Skeletal muscle tissue (tissue), 4 donors: Measurements from ENCODE around the gene CTNNA2. TPM values are rescaled to one million over a fixed set of nuclear protein-coding genes. Genes with fewer than 3 reads are reported as not detected.

ENCODE experiments used
- H3K27ac ChIP-seq: one replicate; pipeline ENCODE4 v1.7.0; 2013; ENCODE audit warnings: mild to moderate bottlenecking, low read depth, low read length, inconsistent platforms
- H3K27me3 ChIP-seq, 3 donors: one replicate each; pipeline ENCODE4 v1.7.0; 2013; ENCODE audit warnings: low read length in 3 of 3; ENCODE audit not compliant: control insufficient read depth in 3 of 3, insufficient read depth in 3 of 3
- H3K36me3 ChIP-seq, 3 donors: one replicate each; pipeline ENCODE4 v1.7.0; 2013; ENCODE audit warnings: low read length in 3 of 3; ENCODE audit not compliant: control insufficient read depth in 3 of 3, insufficient read depth in 3 of 3
- H3K4me1 ChIP-seq, 3 donors: one replicate each; pipeline ENCODE4 v1.7.0; 2013; ENCODE audit warnings: low read length in 3 of 3, mild to moderate bottlenecking in 3 of 3; ENCODE audit not compliant: control insufficient read depth in 3 of 3, insufficient read depth in 3 of 3
- H3K4me3 ChIP-seq, 3 donors: one replicate each; pipeline ENCODE4 v1.7.0; 2013; ENCODE audit warnings: low read length in 3 of 3
- H3K9ac ChIP-seq, 3 donors: one replicate each; pipeline ENCODE4 v1.7.0; 2013; ENCODE audit warnings: low read length in 3 of 3, mild to moderate bottlenecking in 3 of 3, moderate library complexity in 2 of 3, low read depth in 1 of 3
- H3K9me3 ChIP-seq, 3 donors: one replicate each; pipeline ENCODE4 v1.7.0; 2013; ENCODE audit warnings: low read length in 3 of 3; ENCODE audit not compliant: control insufficient read depth in 3 of 3
- total RNA-seq: library from RNA; depleted of rRNA; stranded (reverse); fragments of >200 nt; gene quantifications from one replicate; pipeline ENCODE4 v1.2.3, GENCODE V29; 2014
- donor health status: Osteomylitis.

Gene CTNNA2
- total RNA-seq, 1 donor from 2014 or later, result 1.0 TPM

DNA sequence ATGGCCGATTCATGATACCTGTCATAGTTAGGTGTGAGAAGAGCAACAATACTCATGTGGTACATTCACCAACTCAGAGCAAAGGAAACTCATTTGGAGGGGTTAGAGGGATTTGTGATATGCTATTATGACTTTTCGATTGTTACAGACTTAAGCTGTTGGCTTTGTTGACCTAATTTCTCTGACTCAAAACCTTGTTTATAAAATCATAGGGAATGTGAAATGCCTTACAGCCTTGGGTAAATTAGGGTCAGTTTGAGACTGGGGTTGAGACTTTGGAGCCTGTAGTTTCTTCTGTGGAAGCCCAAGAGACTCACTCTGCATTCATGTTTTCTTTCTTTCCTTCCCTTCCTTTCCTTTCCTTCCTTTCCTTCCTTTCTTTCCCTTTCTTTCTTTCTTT lies 529.8 kb downstream of the CTNNA2 start:
- Histone ChIP-seq H3K4me3 (no peak overlapping the region), H3K9ac (no peak overlapping the region), H3K36me3 (no peaks in the 10 kb centered on the region), H3K27ac (no peak overlapping the region), H3K4me1 (no peaks in the 10 kb centered on the region), H3K9me3 (no peaks in the 10 kb centered on the region), H3K27me3 (no peaks in the 10 kb centered on the region)

GRCh38 chr2:80048296-80048695 lies 535.4 kb downstream of the CTNNA2 start:
- Histone ChIP-seq H3K9me3 (no peaks in the 10 kb centered on the region), H3K9ac (no peak overlapping the region), H3K27me3 (no peaks in the 10 kb centered on the region)

DNA sequence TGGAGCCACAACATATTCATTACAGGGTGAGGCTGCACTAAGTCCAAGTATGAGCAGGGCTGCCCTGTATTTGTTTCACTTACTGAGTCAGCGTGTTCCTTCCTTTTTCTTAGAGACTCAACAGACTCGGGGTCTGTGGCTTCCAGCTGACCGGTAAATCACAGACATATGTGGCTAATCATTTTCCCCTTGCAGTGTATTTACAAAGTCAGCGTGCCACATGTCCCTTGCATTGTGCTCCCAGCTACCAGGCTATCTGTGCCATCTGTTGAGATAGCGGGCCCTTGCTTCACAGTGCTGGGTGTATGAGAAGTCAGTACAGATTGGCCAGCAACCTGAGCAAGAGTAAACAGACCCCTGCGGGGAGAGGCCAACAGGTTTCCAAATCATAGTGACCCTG lies 537.4 kb downstream of the CTNNA2 start:
- H3K4me3 ChIP-seq, result no peak overlapping the region

More at GRCh38 chr2:80048296-80048695, 535.4 kb downstream of the CTNNA2 start:
- Histone ChIP-seq H3K36me3 (no peaks in the 10 kb centered on the region), H3K4me1 (no peaks in the 10 kb centered on the region), H3K4me3 (no peak overlapping the region), H3K27ac (no peak overlapping the region)

DNA sequence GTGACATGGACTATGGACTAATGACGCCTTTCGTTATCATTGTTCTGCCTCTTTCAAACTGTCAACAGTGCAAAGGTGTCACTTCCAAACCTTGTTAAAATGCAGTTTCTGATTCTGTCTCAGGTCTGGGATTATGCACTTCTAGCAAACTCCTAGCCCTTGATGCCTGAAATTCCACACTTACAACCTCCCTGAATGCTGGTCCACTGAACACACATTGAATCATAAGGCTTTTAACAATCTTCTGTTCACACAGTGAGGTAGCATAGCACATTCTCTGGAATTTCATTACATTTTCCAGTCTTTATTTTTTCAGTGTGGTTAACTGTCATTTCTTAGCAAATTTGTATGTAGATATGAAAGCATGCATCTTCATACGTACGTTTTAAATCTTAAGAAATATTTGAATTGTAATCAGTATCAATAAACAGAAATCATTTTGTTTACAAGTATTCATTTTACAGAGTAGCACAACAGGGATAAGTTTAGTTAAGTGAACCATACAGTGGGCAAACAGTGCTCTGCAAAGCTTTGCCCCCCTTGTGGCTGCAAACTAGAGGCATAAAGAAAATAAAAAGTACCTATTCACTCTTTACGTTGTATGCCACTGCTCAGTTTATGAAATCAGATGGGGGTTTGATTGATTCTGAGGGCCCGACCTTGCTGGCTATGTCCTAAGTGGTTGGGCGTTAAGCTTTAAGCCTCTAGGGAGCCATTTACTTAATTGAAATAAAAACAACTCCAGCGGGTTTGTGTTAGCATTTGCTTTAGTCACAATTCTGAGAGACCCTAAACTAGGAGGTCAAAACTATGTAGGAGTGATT lies 540.9 kb downstream of the CTNNA2 start:
- H3K9ac ChIP-seq, result no peak overlapping the region
- H3K27ac ChIP-seq, result no peak overlapping the region
- no peaks in the 10 kb centered on the region for H3K36me3 ChIP-seq
- no peak overlapping the region for H3K4me3 ChIP-seq
- peaks cover 0 to 2% (median 0%) of the 10 kb centered on the region in 3 donors for H3K9me3 ChIP-seq
- no peaks in the 10 kb centered on the region for H3K4me1 ChIP-seq
- no peaks in the 10 kb centered on the region for H3K27me3 ChIP-seq

More for the DNA sequence above, 537.4 kb downstream of the CTNNA2 start:
- Histone ChIP-seq H3K36me3 (no peaks in the 10 kb centered on the region), H3K9ac (no peak overlapping the region), H3K4me1 (no peaks in the 10 kb centered on the region), H3K27me3 (no peaks in the 10 kb centered on the region), H3K27ac (no peak overlapping the region), H3K9me3 (no peaks in the 10 kb centered on the region)

- peaks cover 0 to 2% (median 0%) of the 10 kb centered on the region in 3 donors for H3K9me3 ChIP-seq
- no peak overlapping the region for H3K27ac ChIP-seq
- no peaks in the 10 kb centered on the region for H3K4me1 ChIP-seq
- no peak overlapping the region for H3K4me3 ChIP-seq
- H3K9ac ChIP-seq, result no peak overlapping the region
- H3K36me3 ChIP-seq, result no peaks in the 10 kb centered on the region
- H3K27me3 ChIP-seq, result no peaks in the 10 kb centered on the region
Observed at GRCh38 chr2:80054346-80054675, 541.5 kb downstream of the CTNNA2 start.

DNA sequence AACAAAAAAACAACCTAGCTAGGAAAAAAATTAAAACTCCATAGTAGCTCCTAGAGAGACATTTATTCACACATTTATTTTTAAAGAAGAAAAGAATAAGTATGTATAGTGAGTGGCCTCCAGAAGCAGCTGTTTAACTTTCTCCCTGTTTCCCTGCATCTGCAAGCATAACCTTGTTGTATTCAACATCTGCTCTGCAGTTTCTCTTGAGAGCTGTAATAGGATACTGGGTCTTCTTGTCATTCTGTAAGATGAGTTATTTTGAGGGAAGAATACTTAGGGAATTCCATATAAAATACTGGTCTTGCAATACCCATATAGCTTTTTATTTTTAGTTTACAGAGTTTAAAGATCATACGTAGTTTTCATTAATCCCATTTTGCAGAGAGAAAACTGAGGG lies 545.1 kb downstream of the CTNNA2 start:
- no peaks in the 10 kb centered on the region for H3K27me3 ChIP-seq
- no peak overlapping the region for H3K9ac ChIP-seq
- H3K9me3 ChIP-seq, result peaks cover 0 to 2% (median 0%) of the 10 kb centered on the region in 3 donors
- no peaks in the 10 kb centered on the region for H3K36me3 ChIP-seq
- H3K4me1 ChIP-seq, result no peaks in the 10 kb centered on the region
- H3K27ac ChIP-seq, result no peak overlapping the region
- H3K4me3 ChIP-seq, result no peak overlapping the region

DNA sequence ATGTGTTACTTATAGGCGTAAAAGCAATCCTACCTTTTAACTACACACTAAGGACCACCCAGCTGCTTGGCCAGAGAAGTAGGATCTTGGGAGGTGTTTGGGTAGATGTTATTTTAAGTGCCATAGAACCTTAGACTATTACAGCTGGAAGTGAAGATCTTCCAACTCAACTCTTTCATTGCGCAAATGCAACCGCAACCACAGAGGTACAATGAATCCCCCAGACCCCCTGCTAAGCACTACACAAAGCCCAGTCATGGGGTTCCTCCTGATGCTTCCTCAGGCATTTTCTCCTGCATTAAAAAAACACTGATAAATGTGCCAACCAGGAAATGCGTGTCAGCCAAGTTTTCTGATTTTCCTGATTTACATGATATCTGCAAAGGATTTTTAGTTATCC lies 545.7 kb downstream of the CTNNA2 start:
- Histone ChIP-seq H3K9me3 (peaks cover 0 to 2% (median 0%) of the 10 kb centered on the region in 3 donors), H3K4me1 (no peaks in the 10 kb centered on the region), H3K9ac (no peak overlapping the region), H3K27ac (no peak overlapping the region), H3K27me3 (no peaks in the 10 kb centered on the region), H3K36me3 (no peaks in the 10 kb centered on the region), H3K4me3 (no peak overlapping the region)

DNA sequence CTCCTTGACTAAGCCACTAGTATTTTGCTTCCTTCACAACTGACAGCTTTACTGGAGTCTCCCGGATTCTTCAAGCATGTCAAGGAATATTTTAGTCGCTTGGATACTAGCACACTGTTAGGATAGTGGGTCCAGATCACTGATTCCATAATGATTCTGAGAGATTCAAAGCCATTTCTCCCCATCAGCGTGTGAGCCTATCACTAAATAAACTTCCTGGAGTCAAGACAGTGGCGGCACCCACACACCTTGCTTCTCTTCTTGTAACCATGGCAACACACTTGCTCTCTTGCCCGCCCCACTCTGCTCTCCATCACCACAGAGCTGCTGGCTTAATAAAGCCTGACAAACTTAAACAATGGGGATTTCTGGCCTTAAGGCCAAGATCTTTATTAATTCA lies 546.6 kb downstream of the CTNNA2 start:
- Histone ChIP-seq H3K36me3 (no peaks in the 10 kb centered on the region), H3K27ac (no peak overlapping the region), H3K9me3 (peaks cover 0 to 2% (median 0%) of the 10 kb centered on the region in 3 donors), H3K4me1 (no peaks in the 10 kb centered on the region), H3K9ac (no peak overlapping the region), H3K27me3 (no peaks in the 10 kb centered on the region), H3K4me3 (no peak overlapping the region)

GRCh38 chr2:80061881-80062280 lies 549.0 kb downstream of the CTNNA2 start:
- Histone ChIP-seq H3K4me1 (no peaks in the 10 kb centered on the region), H3K9ac (no peak overlapping the region), H3K27me3 (no peaks in the 10 kb centered on the region), H3K4me3 (no peak overlapping the region), H3K27ac (no peak overlapping the region), H3K36me3 (no peaks in the 10 kb centered on the region), H3K9me3 (no peaks in the 10 kb centered on the region)

DNA sequence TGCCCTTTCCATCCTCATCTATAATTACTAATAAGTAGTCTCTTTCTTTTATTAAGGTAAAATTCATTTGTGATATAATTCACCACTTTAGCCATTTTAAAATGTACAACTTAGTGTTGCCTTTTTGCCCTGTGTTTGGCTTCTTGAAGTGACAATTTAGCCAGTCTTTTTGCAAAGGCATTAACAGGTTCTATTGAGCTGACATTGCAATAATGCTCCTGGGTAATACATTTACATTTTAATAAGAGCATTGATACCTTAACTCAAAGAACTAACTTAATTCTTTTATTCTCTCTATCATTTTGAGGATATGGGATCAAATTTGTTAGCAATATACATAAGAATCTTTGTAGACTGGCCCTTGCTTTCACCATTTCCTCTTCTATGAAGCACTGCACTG lies 549.4 kb downstream of the CTNNA2 start:
- Histone ChIP-seq H3K4me1 (no peaks in the 10 kb centered on the region), H3K36me3 (no peaks in the 10 kb centered on the region), H3K27me3 (no peaks in the 10 kb centered on the region), H3K9me3 (no peaks in the 10 kb centered on the region), H3K9ac (no peak overlapping the region), H3K27ac (no peak overlapping the region), H3K4me3 (no peak overlapping the region)
